HG02642 (cell line): ENCODE results near the gene KIAA0408.

Experiments used
- ATAC-seq: cut with Tn5 transposase; IDR thresholded peaks from one replicate; pipeline ENCODE4 v1.9.1; 2021; ENCODE audit warnings: mild to moderate bottlenecking; ENCODE audit not compliant: unreplicated experiment, poor library complexity

The KIAA0408 gene

GRCh38 chr6:127459231-127459641, at the start of gene KIAA0408:
TSS of gene KIAA0408 (minus strand) at chr6:127459389. CDS start at chr6:127453981, 5,408 bp downstream.
- no peak for ATAC-seq

GRCh38 chr6:127506894-127507293, 47.7 kb upstream of the KIAA0408 start:
- ATAC-seq: no peak

GRCh38 chr6:127503022-127503421, 43.8 kb upstream of the KIAA0408 start:
- no peak for ATAC-seq

GRCh38 chr6:127497410-127497809, 38.2 kb upstream of the KIAA0408 start:
- ATAC-seq: no peak

GRCh38 chr6:127496471-127496870, 37.3 kb upstream of the KIAA0408 start:
- ATAC-seq: no peak

- ATAC-seq: no peak
Measured at GRCh38 chr6:127494240-127494767, 35.1 kb upstream of the KIAA0408 start.

GRCh38 chr6:127489248-127489647, 30.1 kb upstream of the KIAA0408 start:
- ATAC-seq: no peak

- ATAC-seq: no peak
Measured at GRCh38 chr6:127486934-127487333, 27.7 kb upstream of the KIAA0408 start.

- ATAC-seq: peak; percentile 99
Measured at GRCh38 chr6:127484212-127484863, 25.1 kb upstream of the KIAA0408 start.

- ATAC-seq: peak; percentile 22
Measured at GRCh38 chr6:127483399-127484055, 24.3 kb upstream of the KIAA0408 start.

GRCh38 chr6:127482325-127482724, 23.1 kb upstream of the KIAA0408 start:
- no peak for ATAC-seq

GRCh38 chr6:127481628-127482027, 22.4 kb upstream of the KIAA0408 start:
- no peak for ATAC-seq

- no peak for ATAC-seq
Measured at GRCh38 chr6:127481111-127481510, 21.9 kb upstream of the KIAA0408 start.

GRCh38 chr6:127477658-127478057, 18.5 kb upstream of the KIAA0408 start:
- no peak for ATAC-seq

- ATAC-seq: no peak
Measured at GRCh38 chr6:127475823-127476176, 16.6 kb upstream of the KIAA0408 start.

- no peak for ATAC-seq
Measured at GRCh38 chr6:127475135-127475822, 16.1 kb upstream of the KIAA0408 start.

GRCh38 chr6:127471379-127472255, 12.4 kb upstream of the KIAA0408 start:
- ATAC-seq: no peak

- no peak for ATAC-seq
Measured at GRCh38 chr6:127468936-127469335, 9.7 kb upstream of the KIAA0408 start.

- ATAC-seq: no peak
Measured at GRCh38 chr6:127466416-127466815, 7.2 kb upstream of the KIAA0408 start.

- ATAC-seq: peak; percentile 94
Measured at GRCh38 chr6:127464881-127465459, 5.8 kb upstream of the KIAA0408 start.
